ENCODE measurements around the gene PCNX2. TPM values are rescaled to one million over a fixed set of nuclear protein-coding genes. Genes with fewer than 3 reads are reported as not detected.

PCNX2 gene
- total RNA-seq, 1 experiment from 2014 or later = 9.1 TPM

GRCh38 chr1:233323718-233324117 is 28.2 kb upstream of the PCNX2 start:
- H3K9me3 ChIP-seq (ENCODE audit: low read depth, low read length, poor library complexity, severe bottlenecking) = no peaks in the 10 kb centered on the region
- TF ChIP-seq EZH2 (IDR thresholded peaks at IDR 0.05; ENCODE audit: borderline replicate concordance, low read depth, low read length, poor library complexity, severe bottlenecking) = no peak
- TF ChIP-seq, protein P1, sequence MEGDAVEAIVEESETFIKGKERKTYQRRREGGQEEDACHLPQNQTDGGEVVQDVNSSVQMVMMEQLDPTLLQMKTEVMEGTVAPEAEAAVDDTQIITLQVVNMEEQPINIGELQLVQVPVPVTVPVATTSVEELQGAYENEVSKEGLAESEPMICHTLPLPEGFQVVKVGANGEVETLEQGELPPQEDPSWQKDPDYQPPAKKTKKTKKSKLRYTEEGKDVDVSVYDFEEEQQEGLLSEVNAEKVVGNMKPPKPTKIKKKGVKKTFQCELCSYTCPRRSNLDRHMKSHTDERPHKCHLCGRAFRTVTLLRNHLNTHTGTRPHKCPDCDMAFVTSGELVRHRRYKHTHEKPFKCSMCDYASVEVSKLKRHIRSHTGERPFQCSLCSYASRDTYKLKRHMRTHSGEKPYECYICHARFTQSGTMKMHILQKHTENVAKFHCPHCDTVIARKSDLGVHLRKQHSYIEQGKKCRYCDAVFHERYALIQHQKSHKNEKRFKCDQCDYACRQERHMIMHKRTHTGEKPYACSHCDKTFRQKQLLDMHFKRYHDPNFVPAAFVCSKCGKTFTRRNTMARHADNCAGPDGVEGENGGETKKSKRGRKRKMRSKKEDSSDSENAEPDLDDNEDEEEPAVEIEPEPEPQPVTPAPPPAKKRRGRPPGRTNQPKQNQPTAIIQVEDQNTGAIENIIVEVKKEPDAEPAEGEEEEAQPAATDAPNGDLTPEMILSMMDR (conservative IDR thresholded peaks at IDR 0.05; ENCODE audit: low read depth, low read length) = no peak
- H3K36me3 ChIP-seq (ENCODE audit: insufficient read depth, low read length, poor library complexity, severe bottlenecking) = no peaks in the 10 kb centered on the region
- DNase-seq (ENCODE audit: low spot score) = no peak
- POLR2A ChIA-PET (ENCODE audit: low non-redundant PET) = no interaction called here
- BruUV-seq (replicated peaks) = no TSS peak
- H3K27ac ChIP-seq (ENCODE audit: low read depth, low read length, poor library complexity, severe bottlenecking) = no peak overlapping the region
- no peak overlapping the region for H3K4me3 ChIP-seq (ENCODE audit: low read depth, low read length, poor library complexity, severe bottlenecking)
- intact Hi-C loops (cut with micrococcal nuclease; ENCODE audit: unreplicated experiment) = no loop called here
- peaks cover 8% of the 10 kb centered on the region for H3K27me3 ChIP-seq (replicated peaks; ENCODE audit: insufficient read depth, low read depth, low read length, poor library complexity)
- CTCF ChIA-PET = no interaction called here
- no peaks in the 10 kb centered on the region for H3K4me1 ChIP-seq (ENCODE audit: insufficient read depth, low read length, poor library complexity, severe bottlenecking)

GRCh38 chr1:233320023-233320422 is 24.5 kb upstream of the PCNX2 start:
- ChIA-PET CTCF (no interaction called here), POLR2A (ENCODE audit: low non-redundant PET) (no interaction called here)
- Histone ChIP-seq H3K9me3 (ENCODE audit: low read depth, low read length, poor library complexity, severe bottlenecking) (no peaks in the 10 kb centered on the region), H3K36me3 (ENCODE audit: insufficient read depth, low read length, poor library complexity, severe bottlenecking) (no peaks in the 10 kb centered on the region), H3K27ac (ENCODE audit: low read depth, low read length, poor library complexity, severe bottlenecking) (no peak overlapping the region), H3K4me1 (ENCODE audit: insufficient read depth, low read length, poor library complexity, severe bottlenecking) (no peaks in the 10 kb centered on the region), H3K27me3 (replicated peaks; ENCODE audit: insufficient read depth, low read depth, low read length, poor library complexity) (peaks cover 19% of the 10 kb centered on the region), H3K4me3 (ENCODE audit: low read depth, low read length, poor library complexity, severe bottlenecking) (no peak overlapping the region)
- intact Hi-C loops (cut with micrococcal nuclease; ENCODE audit: unreplicated experiment) = no loop called here
- DNase-seq (ENCODE audit: low spot score) = no peak
- TF ChIP-seq, protein P1 (conservative IDR thresholded peaks at IDR 0.05; ENCODE audit: low read depth, low read length) = no peak
- no TSS peak for BruUV-seq (replicated peaks)

- intact Hi-C loops (cut with micrococcal nuclease; ENCODE audit: unreplicated experiment) = no loop called here
- no peak for DNase-seq (ENCODE audit: low spot score)
These were observed 23.7 kb upstream of the PCNX2 start for GRCh38 chr1:233319272-233319671.

More at GRCh38 chr1:233319272-233319671, 23.7 kb upstream of the PCNX2 start:
- Histone ChIP-seq H3K27me3 (replicated peaks; ENCODE audit: insufficient read depth, low read depth, low read length, poor library complexity) (peaks cover 19% of the 10 kb centered on the region), H3K27ac (ENCODE audit: low read depth, low read length, poor library complexity, severe bottlenecking) (no peak overlapping the region), H3K9me3 (ENCODE audit: low read depth, low read length, poor library complexity, severe bottlenecking) (no peaks in the 10 kb centered on the region), H3K4me3 (ENCODE audit: low read depth, low read length, poor library complexity, severe bottlenecking) (no peak overlapping the region), H3K36me3 (ENCODE audit: insufficient read depth, low read length, poor library complexity, severe bottlenecking) (no peaks in the 10 kb centered on the region), H3K4me1 (ENCODE audit: insufficient read depth, low read length, poor library complexity, severe bottlenecking) (no peaks in the 10 kb centered on the region)
- no peak for TF ChIP-seq EZH2 (IDR thresholded peaks at IDR 0.05; ENCODE audit: borderline replicate concordance, low read depth, low read length, poor library complexity, severe bottlenecking)
- TF ChIP-seq, protein P1 (conservative IDR thresholded peaks at IDR 0.05; ENCODE audit: low read depth, low read length) = no peak
- ChIA-PET POLR2A (ENCODE audit: low non-redundant PET) (no interaction called here), CTCF (no interaction called here)
- BruUV-seq (replicated peaks) = no TSS peak
